Chondrocyte (in vitro differentiated cells): ENCODE measurements around the gene ASTN2. TPM values are rescaled to one million over a fixed set of nuclear protein-coding genes. Genes with fewer than 3 reads are reported as not detected.

Experiments used
- DNase-seq: peaks from one replicate; pipeline ENCODE4 v3.0.0; 2021; ENCODE audit warnings: mixed read lengths, low spot score
- H3K27ac Mint-ChIP-seq: one replicate; pipeline ENCODE4 v1.8.0; 2021; ENCODE audit warnings: mild to moderate bottlenecking, moderate library complexity, mixed read lengths; ENCODE audit not compliant: unreplicated experiment
- H3K27me3 Mint-ChIP-seq: 2 replicates; pipeline ENCODE4 v1.8.0; 2021; ENCODE audit warnings: low read depth, mixed read lengths
- H3K36me3 Mint-ChIP-seq: 2 replicates; pipeline ENCODE4 v1.8.0; 2021; ENCODE audit warnings: low read depth, mixed read lengths
- H3K4me1 Mint-ChIP-seq: 2 replicates; pipeline ENCODE4 v1.8.0; 2021; ENCODE audit warnings: low read depth, mild to moderate bottlenecking, mixed read lengths
- H3K4me3 Mint-ChIP-seq: one replicate; pipeline ENCODE4 v1.8.0; 2021; ENCODE audit warnings: mild to moderate bottlenecking, moderate library complexity, mixed read lengths; ENCODE audit not compliant: unreplicated experiment
- H3K9me3 Mint-ChIP-seq: 2 replicates; pipeline ENCODE4 v1.8.0; 2021; ENCODE audit warnings: low read depth, mixed read lengths
- total RNA-seq: library from RNA; stranded (reverse); gene quantifications from 3 replicates; pipeline ENCODE4 v1.2.1, GENCODE V29; 2021
- TF ChIP-seq, protein P1 (sequence below): fragments of 200-600 bp; sonication (generic); IDR thresholded peaks from 2 replicates; pipeline ENCODE4 v1.5.0; 2021; ENCODE audit warnings: antibody characterized with exemption, mild to moderate bottlenecking, moderate library complexity

The ASTN2 gene
- total RNA-seq, 1 donor from 2014 or later: 3.6 TPM

GRCh38 chr9:117265253-117265652, 149.6 kb downstream of the ASTN2 start:
- Mint-ChIP-seq H3K9me3 (no peaks in the 10 kb centered on the region), H3K4me3 (no peak overlapping the region), H3K36me3 (no peaks in the 10 kb centered on the region), H3K4me1 (no peaks in the 10 kb centered on the region), H3K27me3 (no peaks in the 10 kb centered on the region), H3K27ac (no peak overlapping the region)
- no peak for DNase-seq
- TF ChIP-seq, protein P1, sequence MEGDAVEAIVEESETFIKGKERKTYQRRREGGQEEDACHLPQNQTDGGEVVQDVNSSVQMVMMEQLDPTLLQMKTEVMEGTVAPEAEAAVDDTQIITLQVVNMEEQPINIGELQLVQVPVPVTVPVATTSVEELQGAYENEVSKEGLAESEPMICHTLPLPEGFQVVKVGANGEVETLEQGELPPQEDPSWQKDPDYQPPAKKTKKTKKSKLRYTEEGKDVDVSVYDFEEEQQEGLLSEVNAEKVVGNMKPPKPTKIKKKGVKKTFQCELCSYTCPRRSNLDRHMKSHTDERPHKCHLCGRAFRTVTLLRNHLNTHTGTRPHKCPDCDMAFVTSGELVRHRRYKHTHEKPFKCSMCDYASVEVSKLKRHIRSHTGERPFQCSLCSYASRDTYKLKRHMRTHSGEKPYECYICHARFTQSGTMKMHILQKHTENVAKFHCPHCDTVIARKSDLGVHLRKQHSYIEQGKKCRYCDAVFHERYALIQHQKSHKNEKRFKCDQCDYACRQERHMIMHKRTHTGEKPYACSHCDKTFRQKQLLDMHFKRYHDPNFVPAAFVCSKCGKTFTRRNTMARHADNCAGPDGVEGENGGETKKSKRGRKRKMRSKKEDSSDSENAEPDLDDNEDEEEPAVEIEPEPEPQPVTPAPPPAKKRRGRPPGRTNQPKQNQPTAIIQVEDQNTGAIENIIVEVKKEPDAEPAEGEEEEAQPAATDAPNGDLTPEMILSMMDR: no peak

DNA sequence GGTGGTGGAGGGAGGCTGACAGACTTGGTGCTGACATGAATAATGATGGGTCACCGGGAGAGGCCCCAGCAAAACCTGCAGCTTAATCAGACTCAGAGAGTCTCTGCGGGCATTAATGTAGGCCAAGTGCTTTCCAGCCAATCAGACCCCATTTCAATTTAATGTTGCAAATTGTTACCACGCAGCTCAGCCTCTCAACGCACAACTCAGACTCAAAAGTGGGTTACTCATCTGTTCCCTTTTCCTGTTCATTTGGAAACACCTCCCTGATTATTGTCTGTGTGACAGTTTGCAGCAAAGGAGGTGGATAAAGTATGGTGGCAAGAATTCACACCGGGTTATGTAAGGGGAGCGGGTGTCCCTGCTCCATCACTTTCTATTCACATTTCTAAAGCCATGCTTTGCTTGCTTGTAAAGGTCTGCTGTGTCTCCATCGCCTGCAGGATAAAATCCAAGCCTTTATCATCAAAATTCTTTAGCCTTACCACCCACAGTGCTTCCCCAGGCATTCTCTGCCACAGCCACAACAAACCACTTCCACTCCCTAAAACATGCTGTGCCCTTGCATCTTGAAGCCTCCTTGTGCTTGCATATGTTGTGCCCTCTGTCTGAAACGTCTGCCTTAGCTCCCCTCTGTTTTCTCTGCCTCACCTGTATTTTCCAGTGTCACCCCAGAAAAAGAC, 156.5 kb downstream of the ASTN2 start:
- Mint-ChIP-seq H3K27me3 (peaks cover 4% of the 10 kb centered on the region), H3K9me3 (no peaks in the 10 kb centered on the region), H3K36me3 (no peaks in the 10 kb centered on the region), H3K4me1 (no peaks in the 10 kb centered on the region), H3K4me3 (no peak overlapping the region), H3K27ac (no peak overlapping the region)
- no peak for DNase-seq
- TF ChIP-seq, protein P1: no peak

- Mint-ChIP-seq H3K9me3 (no peaks in the 10 kb centered on the region), H3K36me3 (no peaks in the 10 kb centered on the region), H3K4me3 (no peak overlapping the region), H3K27ac (no peak overlapping the region), H3K27me3 (peaks cover 2% of the 10 kb centered on the region), H3K4me1 (no peaks in the 10 kb centered on the region)
- DNase-seq: no peak
- TF ChIP-seq, protein P1: no peak
Observed at GRCh38 chr9:117253261-117253660, 161.6 kb downstream of the ASTN2 start.

DNA sequence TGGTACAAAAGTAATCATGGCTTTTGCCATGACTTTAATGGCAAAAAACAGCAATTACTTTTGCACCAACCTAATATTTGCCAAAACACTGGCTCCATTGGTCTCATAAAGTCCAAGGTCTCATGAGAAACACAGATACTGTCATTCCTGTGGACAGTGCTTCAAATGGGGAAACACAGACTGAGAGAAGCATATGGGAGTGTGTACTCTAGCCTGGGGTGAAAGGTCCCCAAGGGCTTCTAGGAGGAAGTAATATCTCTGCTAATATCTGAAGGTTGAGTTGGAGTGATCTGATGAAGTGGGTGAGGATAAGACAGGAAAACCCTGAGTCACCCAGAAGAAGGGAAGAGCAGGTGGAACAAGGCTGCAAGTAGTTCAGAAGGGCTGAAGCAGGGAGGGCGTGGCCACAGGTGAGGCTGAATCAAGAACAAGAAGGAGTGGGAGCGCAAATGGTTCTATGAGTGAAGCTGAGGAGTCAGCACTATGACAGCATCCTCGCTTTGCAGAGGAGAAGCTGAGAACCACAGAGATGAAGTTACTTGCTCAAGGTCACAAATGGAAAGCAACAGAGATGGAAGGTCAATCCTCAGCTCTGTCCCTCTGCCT, 164.1 kb downstream of the ASTN2 start:
- no peak overlapping the region for H3K4me3 Mint-ChIP-seq
- no peak overlapping the region for H3K27ac Mint-ChIP-seq

GRCh38 chr9:117249799-117250198, 165.1 kb downstream of the ASTN2 start:
- Mint-ChIP-seq H3K9me3 (no peaks in the 10 kb centered on the region), H3K4me1 (no peaks in the 10 kb centered on the region), H3K4me3 (no peak overlapping the region)

More for the DNA sequence above, 164.1 kb downstream of the ASTN2 start:
- TF ChIP-seq, protein P1: no peak
- Mint-ChIP-seq H3K9me3 (no peaks in the 10 kb centered on the region), H3K27me3 (no peaks in the 10 kb centered on the region), H3K36me3 (no peaks in the 10 kb centered on the region), H3K4me1 (no peaks in the 10 kb centered on the region)
- no peak for DNase-seq

More at GRCh38 chr9:117249799-117250198, 165.1 kb downstream of the ASTN2 start:
- no peak overlapping the region for H3K27ac Mint-ChIP-seq
- TF ChIP-seq, protein P1: no peak
- no peak for DNase-seq
- no peaks in the 10 kb centered on the region for H3K27me3 Mint-ChIP-seq
- H3K36me3 Mint-ChIP-seq: no peaks in the 10 kb centered on the region
